Fibroblast of villous mesenchyme (primary cell): ENCODE data around the gene CENPL. TPM values are rescaled to one million over a fixed set of nuclear protein-coding genes. Genes with fewer than 3 reads are reported as not detected.
"Not testable (repeated sequence)": the region's sequence is repeated elsewhere in the genome, so short reads cannot be mapped to it uniquely, and the experiment has no call there.

Source experiments
- DNase-seq: peaks from one replicate; pipeline ENCODE4 v3.0.0-alpha.2; 2010; ENCODE audit warnings: low read depth
- H3K4me3 ChIP-seq: 2 replicates; pipeline ENCODE4 v1.5.1; 2011; ENCODE audit warnings: low read depth, mild to moderate bottlenecking, low read length
- CTCF ChIP-seq: IDR thresholded peaks from 2 replicates; pipeline ENCODE4 v1.5.1; 2012; ENCODE audit warnings: low read depth, mild to moderate bottlenecking, low read length; ENCODE audit not compliant: insufficient read depth
- total RNA-seq: library from RNA; depleted of rRNA; stranded (reverse); fragments of >200 nt; gene quantifications from 2 replicates; pipeline ENCODE4 v1.2.3, GENCODE V29; 2012

Gene CENPL
- total RNA-seq, 1 donor = 26.3 TPM

GRCh38 chr1:173863224-173864161, 38.8 kb upstream of the CENPL start:
- no peak for TF ChIP-seq CTCF
- DNase-seq = no peak
- no peak overlapping the region for H3K4me3 ChIP-seq

DNA sequence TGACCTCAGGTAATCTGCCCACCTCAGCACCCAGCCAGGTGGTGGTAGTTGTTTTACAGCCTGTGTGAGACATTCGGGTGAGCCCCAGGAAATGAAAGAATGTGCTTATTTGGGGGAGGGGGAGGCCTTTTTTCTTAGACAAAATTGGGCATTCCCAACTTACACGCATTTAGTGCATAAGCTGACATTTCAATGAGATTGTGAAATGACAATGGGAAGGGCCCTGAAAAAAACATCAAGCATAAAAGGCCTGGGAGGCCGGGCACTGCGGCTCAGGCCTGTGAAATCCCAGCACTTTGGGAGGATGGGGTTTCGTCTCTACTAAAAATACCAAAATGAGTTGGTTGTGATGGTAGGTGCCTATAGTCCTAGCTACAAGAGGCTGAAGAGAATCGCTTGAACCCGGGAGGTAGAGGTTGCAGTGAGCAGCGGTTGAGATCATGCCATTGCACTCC, 38.1 kb upstream of the CENPL start:
- no peak for TF ChIP-seq CTCF
- DNase-seq = no peak
- H3K4me3 ChIP-seq = no peak overlapping the region

DNA sequence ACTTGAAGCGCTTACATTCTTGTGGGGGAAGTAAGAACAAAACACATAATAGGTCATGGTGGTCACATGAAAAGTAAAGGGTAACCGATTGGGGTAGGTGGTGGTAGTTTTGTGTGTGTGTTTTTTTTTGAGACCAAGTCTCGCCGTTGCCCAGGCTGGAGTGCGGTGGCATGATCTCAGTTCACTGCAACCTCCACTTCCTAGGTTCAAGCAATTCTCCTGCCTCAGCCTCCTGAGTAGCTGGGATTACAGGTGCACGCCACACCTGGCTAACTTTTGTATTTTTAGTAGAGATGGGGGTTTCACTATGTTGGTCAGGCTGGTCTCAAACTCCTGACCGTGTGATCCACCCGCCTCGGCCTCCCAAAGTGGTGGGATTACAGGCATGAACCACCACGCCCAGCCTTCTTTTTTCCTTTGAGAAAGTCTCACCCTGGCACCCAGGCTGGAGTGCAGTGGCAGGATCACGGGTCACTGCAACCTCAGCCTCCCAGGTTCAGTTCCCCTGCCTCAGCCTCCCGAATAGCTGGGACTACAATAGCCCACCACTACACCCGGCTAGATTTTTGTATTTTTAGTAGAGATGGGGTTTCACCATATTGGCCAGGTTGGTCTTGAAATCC, 37.6 kb upstream of the CENPL start:
- DNase-seq, H3K4me3 ChIP-seq: not testable (repeated sequence)

GRCh38 chr1:173861731-173862145, 37.1 kb upstream of the CENPL start:
- no peak for DNase-seq
- no peak overlapping the region for H3K4me3 ChIP-seq
- TF ChIP-seq CTCF = no peak

GRCh38 chr1:173860065-173860464, 35.4 kb upstream of the CENPL start:
- no peak for DNase-seq
- no peak overlapping the region for H3K4me3 ChIP-seq
- no peak for TF ChIP-seq CTCF

- not testable (repeated sequence) for DNase-seq, H3K4me3 ChIP-seq
Measured at GRCh38 chr1:173859547-173859946, 34.9 kb upstream of the CENPL start.

DNA sequence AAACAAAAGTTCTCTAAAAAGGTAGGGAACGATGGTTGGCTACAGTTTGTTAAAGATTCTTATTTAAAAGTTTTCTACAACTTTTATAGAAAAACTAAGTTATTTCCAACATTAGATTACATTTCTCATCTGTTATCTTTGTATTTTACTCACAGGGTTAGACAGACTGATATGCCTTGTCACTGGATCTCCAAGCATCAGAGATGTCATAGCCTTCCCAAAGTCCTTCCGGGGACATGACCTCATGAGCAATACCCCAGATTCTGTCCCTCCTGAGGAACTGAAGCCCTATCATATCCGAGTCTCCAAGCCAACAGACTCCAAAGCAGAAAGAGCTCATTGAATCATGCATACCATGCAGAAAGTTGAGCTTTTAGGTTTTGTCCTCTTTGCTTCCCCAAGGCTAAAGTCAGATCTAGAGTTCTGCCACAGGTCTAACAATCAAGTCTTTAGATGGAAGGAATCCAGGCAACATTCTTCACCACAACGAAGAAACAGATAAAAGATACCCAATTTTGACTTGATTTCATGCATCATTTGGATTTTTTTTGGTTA, 32.8 kb upstream of the CENPL start:
- no peak for DNase-seq
- no peak overlapping the region for H3K4me3 ChIP-seq
- TF ChIP-seq CTCF = no peak

DNA sequence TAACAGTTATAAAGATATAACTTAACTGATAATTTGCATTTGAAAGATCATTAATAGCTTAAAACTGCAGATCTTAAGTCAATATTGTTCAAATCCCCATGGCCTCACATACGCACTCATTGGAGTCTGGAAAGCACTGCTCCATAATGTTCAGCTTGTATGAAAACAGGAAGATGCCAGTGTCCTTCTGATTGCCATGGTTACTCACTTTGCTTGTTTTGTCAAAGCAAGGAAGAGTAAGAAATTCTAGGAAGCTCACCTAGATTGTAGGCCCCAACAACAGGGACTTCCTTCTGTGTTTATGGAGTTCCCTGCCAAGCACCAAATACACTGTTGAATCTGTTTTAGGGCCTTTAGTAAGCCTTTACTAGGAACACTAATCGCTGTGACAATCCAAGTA, 32.2 kb upstream of the CENPL start:
- no peak for DNase-seq
- no peak overlapping the region for H3K4me3 ChIP-seq
- no peak for TF ChIP-seq CTCF
